GM19025 (cell line): ENCODE data around the gene PTPN14.

Experiments used
- ATAC-seq: cut with Tn5 transposase; IDR thresholded peaks from one replicate; pipeline ENCODE4 v1.9.1; 2021; ENCODE audit warnings: mild to moderate bottlenecking, low read depth, moderate library complexity; ENCODE audit not compliant: unreplicated experiment

Gene PTPN14

DNA sequence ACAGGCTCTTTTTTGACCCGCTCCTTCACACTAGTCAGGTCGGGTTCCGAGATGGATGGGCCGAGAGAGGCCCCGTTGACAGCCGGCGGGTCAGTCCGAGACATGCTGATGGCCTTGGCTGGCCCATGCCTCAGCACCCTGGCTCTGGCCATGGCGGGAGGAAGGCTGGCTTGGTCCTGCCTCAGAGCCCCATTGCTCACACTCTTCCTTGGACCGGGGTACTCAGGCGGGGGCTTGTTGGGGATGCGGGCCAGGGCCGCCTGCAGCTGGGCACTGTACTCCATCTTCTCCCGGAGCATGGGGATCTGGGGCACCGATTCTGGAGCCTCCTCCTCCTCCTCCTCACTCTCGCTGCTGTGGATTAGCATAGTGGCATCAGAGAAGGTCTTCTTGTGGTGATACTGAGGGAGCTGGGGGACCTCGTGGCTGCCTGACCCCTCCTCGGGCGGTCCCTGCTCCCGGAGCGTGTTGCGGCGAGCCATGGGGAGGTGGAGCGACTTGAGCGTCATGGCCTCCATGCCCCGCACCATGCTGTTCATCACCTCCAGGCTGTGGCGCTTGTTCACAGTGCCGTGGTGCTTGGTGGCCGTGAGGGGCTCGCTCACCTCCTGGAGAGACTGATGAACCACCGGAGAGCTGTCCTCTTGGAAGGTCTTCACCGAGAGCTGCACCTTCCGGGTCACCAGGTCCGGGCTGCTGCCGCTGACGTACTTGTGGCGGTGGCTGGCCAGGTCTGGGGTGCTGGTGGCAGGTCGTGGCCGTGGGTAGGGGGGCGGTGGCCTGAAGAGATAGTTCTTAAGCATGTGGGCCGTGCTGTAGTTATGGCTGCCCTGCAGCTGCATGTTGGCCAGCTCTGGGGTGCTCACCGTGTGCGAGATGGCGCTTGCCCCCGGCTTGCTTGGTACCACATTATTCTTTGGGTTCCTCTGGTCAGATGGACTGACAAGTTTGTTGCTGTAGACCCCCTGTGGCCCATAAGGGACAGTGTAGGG lies 167.7 kb downstream of the PTPN14 start:
- no peak for ATAC-seq

DNA sequence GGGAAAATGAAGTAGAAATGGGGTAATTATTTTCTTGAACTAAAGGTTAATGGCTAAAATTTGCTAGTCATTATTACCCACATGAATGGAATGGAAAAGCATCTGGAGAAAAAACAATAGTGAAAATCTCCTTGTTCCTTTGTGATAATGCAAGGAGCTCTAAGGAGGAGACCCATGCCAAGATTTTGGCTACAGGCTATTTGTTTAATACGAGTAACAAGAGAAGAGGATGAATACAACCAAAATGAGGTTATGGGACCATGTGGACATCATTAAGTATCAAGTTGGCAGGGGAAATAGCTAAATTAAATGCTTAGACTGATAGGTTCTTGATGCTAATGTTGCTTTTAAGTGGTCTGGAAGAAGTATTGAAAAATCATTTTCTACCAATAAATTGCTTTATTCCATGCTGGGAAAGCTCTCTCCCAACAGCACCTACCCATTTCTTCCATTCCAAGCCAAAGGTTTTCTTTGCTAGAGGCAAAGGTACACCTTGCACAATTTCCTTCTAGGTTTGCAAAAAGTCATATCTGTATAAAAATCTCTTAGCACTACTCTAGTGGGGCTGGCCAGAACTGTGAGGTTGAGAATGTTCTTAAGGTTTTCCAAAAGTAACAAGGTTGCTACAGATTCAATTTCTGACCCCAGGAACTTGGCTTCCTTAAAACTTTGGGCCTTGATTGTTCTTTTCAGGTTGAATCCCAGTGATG lies 170.3 kb downstream of the PTPN14 start:
- no peak for ATAC-seq

DNA sequence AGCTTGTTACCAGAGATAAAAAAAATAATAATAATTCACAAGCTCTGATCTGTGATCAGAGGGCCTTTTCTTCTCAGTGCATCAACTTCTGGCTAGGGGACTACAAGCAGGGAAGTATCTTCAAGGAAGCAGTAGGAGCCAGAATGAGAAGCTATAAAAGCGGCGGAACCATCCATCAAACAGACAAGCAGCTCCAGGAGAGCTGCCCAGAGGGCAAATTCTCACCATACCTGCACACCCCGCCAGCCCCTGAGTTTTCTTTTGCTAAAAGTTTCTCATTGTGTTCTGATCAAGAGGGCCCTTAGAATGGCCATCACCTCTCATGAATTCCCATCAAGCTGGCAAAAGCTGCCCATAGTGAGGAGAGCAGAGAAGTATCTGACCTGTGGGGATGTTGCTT lies 171.0 kb downstream of the PTPN14 start:
- no peak for ATAC-seq

DNA sequence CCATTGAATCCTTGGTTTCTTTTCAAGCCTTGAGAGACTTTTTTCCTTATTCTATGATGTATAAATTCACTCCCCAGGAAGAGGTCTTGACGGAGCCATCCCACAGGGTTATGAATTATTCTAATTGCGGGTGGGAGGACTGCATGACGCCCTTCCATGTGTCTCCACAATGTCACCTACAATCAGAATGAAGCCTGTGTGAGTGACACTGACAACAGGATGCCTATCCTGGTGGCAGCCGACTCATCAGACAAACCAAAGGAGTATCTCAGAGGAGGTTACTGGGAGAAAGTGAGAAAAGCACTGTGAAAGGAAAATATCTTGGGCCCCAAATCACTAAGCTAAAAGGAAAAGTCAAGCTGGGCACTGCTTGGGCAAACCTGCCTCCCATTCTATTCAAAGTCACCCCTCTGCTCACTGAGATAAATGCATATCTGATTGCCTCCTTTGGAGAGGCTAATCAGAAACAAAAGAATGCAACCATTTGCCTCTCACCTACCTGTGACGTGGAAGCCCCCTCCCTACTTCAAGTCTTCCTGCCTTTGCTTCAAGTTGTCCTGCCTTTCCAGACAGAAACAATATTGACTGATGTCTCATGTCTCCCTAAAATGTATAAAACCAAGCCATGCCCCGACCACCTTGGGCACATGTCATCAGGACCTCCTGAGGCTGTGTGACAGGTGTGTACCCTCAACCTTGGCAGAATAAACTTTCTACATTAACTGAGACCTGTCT lies 172.0 kb downstream of the PTPN14 start:
- no peak for ATAC-seq

DNA sequence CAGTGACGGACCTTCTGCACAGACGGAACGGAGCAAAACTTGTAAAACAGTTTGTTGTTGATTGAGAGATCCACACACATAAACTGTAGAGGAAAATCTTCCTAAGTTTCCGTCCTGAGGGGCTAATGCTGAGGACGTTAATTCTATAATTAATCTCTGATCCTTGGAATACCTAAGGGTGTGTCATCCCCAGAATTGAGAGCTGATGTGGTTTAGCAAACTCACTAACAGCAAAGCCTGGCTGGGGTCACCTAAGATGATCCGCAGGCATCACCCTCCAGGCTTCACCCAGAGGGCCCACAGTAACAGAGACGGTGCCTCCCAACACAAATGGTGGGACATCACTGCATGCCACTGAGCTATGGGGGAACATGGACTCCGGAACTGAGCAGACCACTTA lies 172.9 kb downstream of the PTPN14 start:
- no peak for ATAC-seq

DNA sequence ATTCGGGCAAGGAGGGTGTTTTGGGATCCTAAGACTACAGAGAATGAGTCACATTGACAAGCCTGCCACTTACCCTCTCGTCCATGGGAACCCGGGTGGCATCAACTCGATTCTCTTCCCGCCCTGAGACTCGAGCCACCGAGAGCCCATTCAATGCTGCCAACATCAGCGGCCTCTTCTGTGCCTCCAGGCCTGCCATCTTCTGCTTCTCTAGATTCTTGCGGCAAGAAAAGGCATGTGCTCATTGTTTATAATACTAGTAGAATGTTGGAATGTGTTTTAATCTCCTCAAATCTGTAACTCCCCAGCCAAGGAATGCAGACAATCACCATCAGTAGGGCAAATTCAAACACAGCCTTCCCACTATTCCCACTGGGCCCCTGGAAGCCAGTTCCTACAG lies 173.5 kb downstream of the PTPN14 start:
- no peak for ATAC-seq

DNA sequence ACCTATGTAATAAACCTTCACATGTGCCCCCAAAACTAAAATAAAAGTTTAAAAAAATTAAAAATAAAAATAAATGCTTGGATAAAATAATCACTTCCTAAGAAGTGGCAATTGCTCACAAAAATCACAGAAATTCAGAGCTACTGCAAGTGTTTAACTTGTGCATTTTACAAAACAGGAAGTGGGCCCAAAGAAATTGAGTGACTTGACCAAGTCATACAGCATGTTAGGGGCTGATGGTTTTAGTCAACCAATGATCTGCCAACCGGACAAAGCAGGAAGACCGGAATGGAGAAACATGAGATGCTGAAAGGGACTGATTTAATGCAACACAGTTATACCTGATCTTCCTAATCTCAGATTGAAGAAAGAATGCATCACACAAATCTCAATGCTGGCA lies 173.9 kb downstream of the PTPN14 start:
- no peak for ATAC-seq

DNA sequence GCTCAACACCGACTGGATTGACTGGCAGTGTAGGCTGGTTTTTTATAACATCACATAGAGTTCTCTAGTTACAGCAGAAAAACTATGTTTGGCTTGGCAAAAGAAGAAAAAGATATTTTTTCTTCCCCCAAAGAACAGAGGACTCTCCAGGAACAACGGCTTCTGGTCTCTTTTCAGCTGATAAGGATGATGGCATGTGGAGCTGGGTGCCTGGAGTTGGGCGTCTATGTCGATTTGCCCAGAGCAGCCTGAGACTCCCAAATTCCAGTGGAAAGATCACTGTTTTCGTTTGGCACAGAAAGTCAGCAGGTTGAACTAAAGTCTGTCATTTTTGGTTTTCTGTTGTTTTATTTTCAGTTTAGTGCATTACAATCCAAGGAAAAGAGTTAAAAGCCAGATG lies 179.3 kb downstream of the PTPN14 start:
- no peak for ATAC-seq

DNA sequence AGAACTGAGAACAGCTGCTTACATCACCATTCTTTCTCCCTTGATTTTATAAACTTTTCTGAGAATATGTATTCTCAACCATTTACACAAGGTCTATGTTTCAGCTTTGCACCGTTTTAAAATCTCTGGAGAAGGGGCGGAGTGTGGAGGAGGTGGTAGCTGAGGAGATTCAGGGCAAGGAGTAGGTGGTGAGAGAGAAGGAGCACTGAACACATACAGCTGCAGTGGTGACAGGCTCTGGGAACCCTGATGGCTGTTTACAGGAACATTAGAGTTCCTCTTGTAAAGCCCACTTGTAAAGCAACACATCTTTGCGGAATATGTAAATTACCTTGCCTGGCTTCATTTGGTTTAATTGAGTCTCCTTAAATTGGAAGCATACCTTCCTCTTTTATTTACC lies 180.8 kb downstream of the PTPN14 start:
- no peak for ATAC-seq

DNA sequence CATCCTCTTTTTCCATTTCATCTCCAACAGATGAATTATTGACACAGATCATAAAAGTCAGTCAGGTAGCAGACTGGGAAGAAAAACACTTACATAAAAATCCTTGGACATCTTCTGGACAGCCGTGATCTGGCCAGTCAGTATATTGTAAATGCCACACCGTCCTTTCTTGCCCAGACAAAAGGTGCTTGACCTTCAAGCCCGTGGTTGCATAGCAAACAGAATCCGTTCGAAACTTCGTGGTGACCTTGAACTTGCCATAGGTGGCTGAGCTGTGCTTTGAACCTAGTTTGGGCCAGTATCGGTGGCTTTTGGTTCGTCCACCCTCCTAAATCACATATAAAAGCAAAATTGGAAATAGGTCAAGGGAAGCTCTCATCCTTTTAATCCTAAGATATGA lies 182.0 kb downstream of the PTPN14 start:
- ATAC-seq, result no peak

DNA sequence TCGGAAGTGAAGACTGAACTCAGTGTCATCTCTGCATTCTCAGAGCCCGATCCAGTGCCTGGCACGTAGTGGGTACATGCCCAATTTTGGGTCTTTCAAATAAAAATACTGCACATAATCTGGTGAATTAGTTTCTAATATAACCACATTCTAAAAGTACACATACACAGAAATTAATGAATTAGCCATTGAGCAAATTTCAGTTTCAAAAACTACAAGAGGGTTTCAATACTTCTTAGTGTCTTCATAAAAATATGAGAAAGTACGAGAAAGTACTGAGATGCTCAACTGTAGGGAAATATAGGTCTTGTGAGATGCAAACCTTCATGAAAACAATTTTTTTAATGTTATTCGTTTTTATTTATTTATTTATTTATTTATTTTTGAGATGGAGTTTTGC lies 183.6 kb downstream of the PTPN14 start:
- ATAC-seq, result no peak

DNA sequence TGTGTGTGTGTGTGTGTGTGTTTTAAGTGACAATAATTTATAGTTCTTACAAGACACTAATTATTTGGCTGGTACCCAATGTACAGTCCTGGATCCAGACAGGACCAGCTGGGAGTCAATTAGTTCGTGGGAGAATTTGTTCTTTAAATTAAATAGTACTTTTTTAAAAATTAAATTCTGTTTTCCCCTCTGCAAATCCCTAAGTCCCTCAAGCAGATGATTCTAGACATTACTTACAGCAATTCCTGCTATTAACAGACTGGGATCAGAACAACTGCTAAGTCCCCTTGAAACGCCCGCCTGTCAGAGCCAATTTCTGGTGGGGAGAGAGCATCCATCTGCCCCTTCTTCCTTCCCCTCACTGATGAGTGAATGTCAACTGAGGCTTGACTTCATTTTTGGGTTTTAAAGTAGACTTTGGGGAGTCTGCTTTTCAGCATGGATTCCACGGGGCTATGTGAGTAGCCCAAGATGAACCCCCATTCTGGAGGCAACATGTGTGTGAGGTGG lies 186.6 kb downstream of the PTPN14 start:
- no peak for ATAC-seq

DNA sequence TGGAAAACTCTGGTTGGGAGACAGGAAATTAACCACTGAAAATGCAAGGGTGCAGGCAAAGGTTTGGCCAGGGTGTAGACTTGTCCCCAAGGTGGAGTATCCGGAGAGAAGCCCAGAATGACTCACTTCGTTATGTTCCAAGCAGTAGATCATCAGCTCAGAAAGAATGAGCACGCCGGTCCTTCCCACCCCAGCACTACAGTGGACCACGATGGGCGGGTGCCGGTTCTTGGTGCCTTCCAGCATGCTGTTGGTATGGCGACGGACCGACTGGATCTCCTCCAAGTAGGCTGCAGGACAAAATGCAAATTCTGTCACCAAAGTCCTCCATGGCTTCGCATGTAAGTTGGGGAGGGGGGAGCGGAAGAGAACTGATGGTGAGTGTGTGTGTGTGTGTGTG lies 187.0 kb downstream of the PTPN14 start:
- no peak for ATAC-seq

DNA sequence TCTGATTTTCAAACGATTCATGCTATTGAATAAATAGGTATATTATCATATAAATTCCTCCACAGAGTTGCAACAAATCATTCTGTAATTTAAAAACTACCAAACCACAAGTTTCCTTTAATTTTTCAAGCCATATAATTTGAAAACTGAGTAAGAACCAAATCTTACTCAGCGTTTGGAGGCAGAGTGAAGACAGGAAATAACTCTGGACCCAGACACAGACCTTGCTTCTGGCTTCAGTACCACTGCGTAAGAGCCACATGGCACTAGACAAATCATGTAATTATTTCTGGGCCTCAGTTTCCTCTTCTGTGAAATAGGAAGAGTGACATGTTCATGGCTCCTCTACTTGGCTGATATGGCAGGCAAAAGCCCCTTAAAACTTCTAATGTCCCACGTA lies 188.0 kb downstream of the PTPN14 start:
- no peak for ATAC-seq

DNA sequence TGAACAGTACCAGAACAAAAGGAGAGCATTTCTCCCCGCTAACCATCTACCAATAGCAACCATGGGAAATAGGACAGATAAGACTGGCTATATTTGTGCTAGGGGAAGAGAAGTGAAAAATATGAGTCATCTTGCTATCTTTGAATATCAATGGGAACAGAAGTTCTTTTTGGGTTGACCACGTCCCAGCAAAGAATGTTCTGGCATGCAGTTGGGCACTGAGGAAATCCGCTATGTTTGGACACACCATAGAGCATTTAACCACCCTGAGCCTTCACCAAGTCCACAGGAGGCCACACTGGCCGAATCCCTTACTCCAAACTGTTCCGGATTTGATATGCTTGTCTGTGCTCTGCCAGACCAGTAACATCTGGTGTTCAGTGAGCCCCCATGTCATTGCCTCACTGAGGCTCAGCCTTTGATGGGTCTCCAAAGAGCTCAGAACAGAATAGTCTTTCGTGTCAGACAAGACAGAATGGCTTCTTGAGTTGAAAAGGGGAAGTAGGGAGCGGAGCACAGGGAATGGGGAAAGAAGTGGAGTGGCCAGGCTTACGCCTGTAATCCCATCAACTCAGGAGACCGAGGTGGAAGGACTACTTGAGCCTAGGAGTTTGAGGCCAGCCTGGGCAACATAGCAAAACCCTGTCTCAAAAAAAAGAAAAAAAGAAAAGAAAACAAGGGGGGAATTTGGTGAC lies 189.1 kb downstream of the PTPN14 start:
- no peak for ATAC-seq

DNA sequence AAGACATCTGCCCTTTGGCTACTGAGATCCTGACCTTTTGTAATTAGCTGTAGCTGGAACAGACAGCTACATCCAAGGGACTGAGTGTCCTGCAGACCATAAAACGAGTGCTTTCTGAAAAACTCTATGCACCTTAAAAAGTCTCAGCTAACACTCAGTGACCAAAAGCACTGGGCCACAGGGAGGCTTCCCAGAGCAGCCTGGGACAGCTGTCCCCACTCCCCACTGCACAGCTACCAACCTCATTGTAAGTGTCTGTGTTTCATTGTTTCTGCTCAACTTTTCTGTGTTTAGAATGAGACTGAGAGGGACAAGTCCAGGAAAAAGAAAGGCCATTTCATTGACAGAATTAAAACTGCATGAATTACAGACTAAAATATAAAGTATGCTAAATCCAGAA lies 189.8 kb downstream of the PTPN14 start:
- no peak for ATAC-seq

DNA sequence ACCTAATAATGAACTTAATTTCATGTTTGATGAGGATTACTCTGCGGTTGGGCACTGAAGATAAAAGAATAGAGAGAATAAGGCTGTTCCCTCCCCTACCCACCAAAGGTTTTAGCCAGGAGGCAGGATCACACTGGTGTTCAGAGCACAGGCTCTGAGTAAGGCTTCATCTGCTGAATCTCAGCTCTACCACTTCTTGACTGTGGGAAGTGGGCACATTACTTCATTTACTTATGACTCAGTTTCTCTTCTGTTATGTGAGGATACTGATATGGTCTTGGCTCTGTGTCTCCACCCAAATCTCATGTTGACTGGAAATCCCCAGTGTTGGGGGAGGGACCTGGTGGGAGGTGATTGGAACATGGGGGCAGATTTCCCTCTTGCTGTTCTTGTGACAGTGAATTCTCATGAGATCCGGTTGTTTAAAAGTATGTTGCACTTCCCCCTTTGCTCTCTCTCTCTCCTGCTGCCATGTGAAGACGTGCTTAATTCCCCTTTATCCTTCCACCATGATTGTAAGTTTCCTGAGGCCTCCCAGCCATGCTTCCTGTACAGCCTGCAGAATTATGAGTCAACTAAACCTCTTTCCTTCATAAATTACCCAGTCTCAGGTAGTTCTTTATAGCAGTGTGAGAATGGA lies 190.8 kb downstream of the PTPN14 start:
- ATAC-seq, result no peak

DNA sequence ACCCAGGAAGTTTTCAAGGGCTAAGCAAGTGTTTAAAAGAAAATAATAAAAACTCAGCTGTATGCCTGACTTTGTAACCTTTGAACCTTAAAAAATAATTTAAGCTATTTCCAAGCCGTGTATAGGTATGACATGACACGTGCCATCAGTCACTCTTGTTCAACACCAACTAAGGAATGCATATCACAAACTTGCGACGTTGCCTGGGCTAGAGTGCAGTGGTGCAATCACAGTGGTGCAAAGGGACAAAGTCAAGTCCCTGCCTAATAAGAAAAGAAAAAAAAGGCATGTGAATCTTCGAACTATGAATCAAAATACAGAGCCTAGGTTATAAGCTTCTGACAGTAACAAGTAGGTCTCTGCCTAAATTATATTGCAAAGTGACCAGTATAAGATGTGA lies 191.3 kb downstream of the PTPN14 start:
- no peak for ATAC-seq

DNA sequence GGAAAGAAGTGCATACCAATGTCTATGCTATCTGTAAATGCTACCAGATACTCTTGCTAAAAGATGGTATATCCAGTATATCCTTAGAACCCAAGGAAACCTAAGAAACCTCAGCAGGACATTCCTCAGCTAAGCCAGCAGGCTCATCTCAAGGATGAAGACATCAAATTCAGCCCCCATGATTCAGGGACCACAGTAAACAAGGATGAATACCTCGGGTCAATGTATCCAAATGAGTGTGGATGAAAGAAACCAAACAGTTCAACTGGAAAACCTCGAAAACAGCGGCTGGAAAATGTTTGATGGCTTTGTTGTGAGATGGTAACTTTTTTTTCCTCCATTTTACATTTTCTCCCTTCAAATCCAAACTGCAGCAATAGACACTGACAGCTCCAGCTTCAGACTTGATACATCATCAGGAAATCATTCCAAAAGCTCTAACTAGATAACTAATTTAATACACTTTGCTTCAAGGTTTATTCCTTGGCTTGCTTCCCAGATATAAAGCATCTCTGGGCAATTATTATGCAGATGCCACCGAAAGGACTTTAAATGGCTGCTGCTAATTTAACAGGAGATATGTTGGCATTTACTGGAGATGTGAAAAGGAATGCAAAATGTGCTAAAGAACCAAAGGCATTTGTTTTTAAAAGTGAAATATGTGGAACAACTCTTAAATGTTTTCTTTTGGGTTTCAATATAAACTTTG lies 196.8 kb downstream of the PTPN14 start:
- no peak for ATAC-seq
